IPS-15b (cell line): ENCODE measurements around the gene CDK6.

ENCODE experiments used
- H3K27me3 ChIP-seq: one replicate; pipeline ENCODE4 v1.6.1; 2013; ENCODE audit warnings: low read length; ENCODE audit not compliant: control insufficient read depth, insufficient read depth
- H3K36me3 ChIP-seq: one replicate; pipeline ENCODE4 v1.6.1; 2013; ENCODE audit warnings: low read length; ENCODE audit not compliant: control insufficient read depth, insufficient read depth
- H3K4me1 ChIP-seq: one replicate; pipeline ENCODE4 v1.6.1; 2013; ENCODE audit warnings: mild to moderate bottlenecking, low read length; ENCODE audit not compliant: control insufficient read depth, insufficient read depth
- H3K4me3 ChIP-seq: one replicate; pipeline ENCODE4 v1.5.1; 2013; ENCODE audit warnings: low read depth, low read length
- H3K9ac ChIP-seq: one replicate; pipeline ENCODE4 v1.6.1; 2013; ENCODE audit warnings: low read depth, mild to moderate bottlenecking, low read length
- H3K9me3 ChIP-seq: one replicate; pipeline ENCODE4 v1.6.1; 2013; ENCODE audit warnings: mild to moderate bottlenecking, low read length; ENCODE audit not compliant: control insufficient read depth, insufficient read depth

CDK6 gene

DNA sequence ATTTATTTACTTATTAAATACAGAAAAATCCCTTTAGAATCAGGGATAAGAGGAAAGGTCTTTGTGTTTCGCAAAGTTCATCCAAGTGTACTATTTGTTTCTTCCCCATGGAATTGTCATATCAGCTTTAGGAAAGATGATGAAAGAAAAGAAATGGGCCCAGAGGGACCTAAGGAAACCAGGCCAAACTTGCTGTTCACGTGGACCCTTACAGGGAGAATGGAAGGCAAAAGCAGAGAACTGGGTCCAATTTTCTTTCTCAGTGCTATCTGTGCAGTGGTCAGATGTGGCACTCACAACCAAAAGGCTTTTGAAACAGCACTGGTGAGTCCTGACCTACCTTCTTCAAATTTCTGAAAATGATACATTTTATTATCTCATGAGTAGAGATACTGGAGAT, 192.6 kb downstream of the CDK6 start:
- no peaks in the 10 kb centered on the region for H3K27me3 ChIP-seq
- no peaks in the 10 kb centered on the region for H3K9me3 ChIP-seq
- H3K9ac ChIP-seq: no peak overlapping the region
- no peak overlapping the region for H3K4me3 ChIP-seq
- peaks cover 3% of the 10 kb centered on the region for H3K4me1 ChIP-seq
- H3K36me3 ChIP-seq: no peaks in the 10 kb centered on the region

- no peak overlapping the region for H3K9ac ChIP-seq
- H3K27me3 ChIP-seq: no peaks in the 10 kb centered on the region
- H3K4me3 ChIP-seq: no peak overlapping the region
- H3K4me1 ChIP-seq: peaks cover 3% of the 10 kb centered on the region
- H3K9me3 ChIP-seq: no peaks in the 10 kb centered on the region
- no peaks in the 10 kb centered on the region for H3K36me3 ChIP-seq
Measured at GRCh38 chr7:92641921-92642511, 194.4 kb downstream of the CDK6 start.

DNA sequence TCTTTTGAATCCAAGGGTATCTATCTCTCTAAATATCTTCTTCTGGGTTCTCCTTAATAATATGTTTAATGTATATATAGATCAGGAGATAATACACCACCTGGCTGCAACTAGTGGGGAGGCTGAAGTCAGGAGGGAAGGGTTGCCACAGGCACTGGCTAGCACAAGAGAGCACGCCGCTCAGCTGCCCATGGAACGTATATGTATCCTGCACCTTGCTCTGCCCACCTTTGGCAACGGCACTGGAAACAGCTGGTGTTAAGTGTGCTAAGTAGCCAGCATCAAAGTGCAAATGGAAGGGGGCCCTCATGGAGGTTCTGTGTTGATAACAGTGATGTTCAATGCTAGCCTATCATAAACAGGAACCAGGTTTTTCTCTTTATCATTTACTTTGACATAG, 196.4 kb downstream of the CDK6 start:
- no peak overlapping the region for H3K4me3 ChIP-seq
- no peaks in the 10 kb centered on the region for H3K27me3 ChIP-seq
- no peak overlapping the region for H3K9ac ChIP-seq
- H3K4me1 ChIP-seq: peaks cover 3% of the 10 kb centered on the region
- H3K36me3 ChIP-seq: no peaks in the 10 kb centered on the region
- H3K9me3 ChIP-seq: no peaks in the 10 kb centered on the region

DNA sequence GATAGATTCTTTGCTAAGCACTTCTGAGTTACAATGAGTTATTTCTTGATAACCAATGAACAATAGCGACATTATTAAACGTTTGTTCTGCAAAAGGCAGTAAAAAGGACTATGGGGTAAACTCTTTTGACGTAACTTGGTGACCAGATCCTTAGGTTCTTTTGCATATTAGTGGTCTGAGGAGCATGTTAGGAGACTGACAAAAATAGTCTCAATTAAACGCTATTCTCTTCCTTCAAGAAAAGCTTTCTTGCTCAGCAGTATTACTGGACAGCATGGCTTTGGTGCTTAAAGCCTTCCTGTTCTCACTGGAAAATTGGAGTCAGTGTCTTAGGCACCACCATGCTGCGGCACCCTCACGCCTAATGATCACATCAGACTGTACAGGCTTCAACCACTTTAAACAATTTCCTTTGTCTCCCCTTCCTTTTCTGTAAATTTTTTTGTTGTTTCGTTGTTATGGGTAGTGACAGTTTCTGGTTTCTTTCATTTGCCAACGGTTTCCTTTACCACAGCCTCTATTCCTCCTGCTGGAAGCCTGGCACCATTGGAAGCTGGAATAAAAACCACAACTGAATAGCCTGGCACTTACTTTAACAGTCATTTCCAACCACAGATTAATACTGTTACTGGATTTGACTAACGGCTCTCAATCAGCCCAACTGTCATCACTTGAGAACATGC, 197.0 kb downstream of the CDK6 start:
- peaks cover 6% of the 10 kb centered on the region for H3K4me1 ChIP-seq
- H3K9me3 ChIP-seq: no peaks in the 10 kb centered on the region
- H3K4me3 ChIP-seq: no peak overlapping the region
- H3K9ac ChIP-seq: no peak overlapping the region
- no peaks in the 10 kb centered on the region for H3K27me3 ChIP-seq
- no peaks in the 10 kb centered on the region for H3K36me3 ChIP-seq

- Histone ChIP-seq H3K9me3 (no peaks in the 10 kb centered on the region), H3K27me3 (no peaks in the 10 kb centered on the region), H3K36me3 (no peaks in the 10 kb centered on the region), H3K9ac (no peak overlapping the region), H3K4me1 (peaks cover 6% of the 10 kb centered on the region), H3K4me3 (no peak overlapping the region)
Measured at GRCh38 chr7:92636018-92636560, 200.3 kb downstream of the CDK6 start.

GRCh38 chr7:92635538-92635937, 200.8 kb downstream of the CDK6 start:
- Histone ChIP-seq H3K9ac (no peak overlapping the region), H3K4me1 (peaks cover 6% of the 10 kb centered on the region), H3K36me3 (no peaks in the 10 kb centered on the region), H3K9me3 (no peaks in the 10 kb centered on the region), H3K4me3 (no peak overlapping the region), H3K27me3 (no peaks in the 10 kb centered on the region)

- Histone ChIP-seq H3K36me3 (no peaks in the 10 kb centered on the region), H3K9me3 (no peaks in the 10 kb centered on the region), H3K27me3 (no peaks in the 10 kb centered on the region), H3K4me1 (peaks cover 6% of the 10 kb centered on the region), H3K9ac (no peak overlapping the region), H3K4me3 (no peak overlapping the region)
Measured at GRCh38 chr7:92634924-92635519, 201.4 kb downstream of the CDK6 start.

DNA sequence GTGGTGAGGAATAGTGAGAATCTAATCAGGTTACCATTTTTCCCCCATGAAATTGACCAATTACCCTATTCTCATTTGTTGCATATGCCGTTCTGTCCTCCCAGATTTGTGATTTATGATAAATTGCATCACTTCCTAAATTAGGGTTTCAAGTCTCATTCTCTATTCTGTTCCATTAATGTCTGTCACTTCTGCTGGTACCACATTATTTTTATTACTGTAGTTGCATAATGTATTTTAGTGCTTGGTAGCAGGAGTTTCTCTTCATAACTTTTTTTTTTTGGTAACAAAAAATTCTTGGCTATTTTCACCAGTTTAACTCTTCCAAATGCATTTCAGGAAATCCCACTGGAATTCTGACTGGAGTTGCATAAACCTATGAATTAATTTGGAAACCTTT, 202.2 kb downstream of the CDK6 start:
- Histone ChIP-seq H3K4me1 (peaks cover 6% of the 10 kb centered on the region), H3K4me3 (no peak overlapping the region), H3K9me3 (no peaks in the 10 kb centered on the region), H3K27me3 (no peaks in the 10 kb centered on the region), H3K9ac (no peak overlapping the region), H3K36me3 (no peaks in the 10 kb centered on the region)

DNA sequence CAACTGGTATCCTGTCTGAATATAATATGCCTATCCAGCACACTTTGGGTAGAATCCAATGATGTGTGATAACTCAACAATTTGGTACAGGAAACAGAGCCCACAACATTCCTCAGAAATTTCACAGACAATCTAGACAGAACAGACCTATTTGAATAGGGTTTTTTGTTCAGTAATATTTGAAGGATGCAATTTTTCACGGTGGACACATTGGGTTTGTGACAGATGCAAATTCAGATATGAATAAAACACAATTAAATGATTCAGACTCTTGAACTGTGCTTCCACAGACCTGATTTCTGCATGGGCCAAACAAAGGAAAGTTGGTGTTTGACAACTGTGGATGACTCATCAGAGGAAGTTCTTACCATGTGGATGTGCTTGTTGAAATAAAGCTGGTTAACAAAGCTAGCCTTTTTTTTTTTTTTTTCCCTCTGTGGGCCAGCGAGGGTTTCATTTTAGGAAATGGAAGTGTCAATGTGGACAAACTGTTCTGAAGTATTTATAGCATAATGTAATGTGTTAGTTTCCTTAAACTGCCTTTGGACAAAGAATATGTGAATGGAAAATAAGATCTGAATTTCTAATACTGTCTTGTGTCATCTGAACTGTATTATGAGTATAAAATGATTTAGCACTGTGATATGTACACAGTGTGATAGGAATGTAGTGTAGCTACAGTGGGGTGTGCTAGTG, 203.0 kb downstream of the CDK6 start:
- H3K9me3 ChIP-seq: no peaks in the 10 kb centered on the region
- H3K4me1 ChIP-seq: peaks cover 6% of the 10 kb centered on the region
- no peaks in the 10 kb centered on the region for H3K36me3 ChIP-seq
- no peak overlapping the region for H3K4me3 ChIP-seq
- H3K9ac ChIP-seq: no peak overlapping the region
- H3K27me3 ChIP-seq: no peaks in the 10 kb centered on the region

GRCh38 chr7:92632791-92633190, 203.6 kb downstream of the CDK6 start:
- Histone ChIP-seq H3K9ac (no peak overlapping the region), H3K9me3 (no peaks in the 10 kb centered on the region), H3K4me3 (no peak overlapping the region), H3K4me1 (peaks cover 6% of the 10 kb centered on the region), H3K36me3 (no peaks in the 10 kb centered on the region), H3K27me3 (no peaks in the 10 kb centered on the region)

DNA sequence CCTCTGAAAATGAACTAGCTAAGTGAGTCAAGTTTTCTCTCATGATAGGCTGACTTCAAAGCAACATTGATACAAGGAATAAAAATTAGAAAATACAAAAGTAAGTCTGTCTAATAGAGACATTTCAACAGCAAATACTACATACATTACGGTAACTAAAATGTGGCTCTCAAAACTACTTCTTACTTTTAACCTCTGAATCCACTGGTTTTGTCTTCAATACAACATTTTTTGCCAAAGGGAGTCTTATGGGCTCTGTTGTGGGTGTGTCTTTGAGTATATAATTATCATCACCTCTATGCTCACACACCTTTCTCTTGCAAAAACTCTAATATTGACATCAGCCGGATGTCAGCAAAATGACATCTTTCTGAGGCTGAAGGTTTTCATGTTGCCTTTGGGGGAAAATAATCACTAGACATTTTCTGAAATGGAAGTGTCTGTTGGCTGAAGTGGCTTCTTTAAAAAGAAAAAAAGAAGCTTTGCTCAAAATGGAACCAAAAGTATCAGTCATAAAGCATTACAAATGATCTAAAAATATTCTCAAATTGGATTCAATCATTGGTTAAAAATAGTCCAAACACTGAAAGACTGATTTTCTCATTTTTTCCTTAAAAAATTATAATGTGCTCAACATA, 204.4 kb downstream of the CDK6 start:
- Histone ChIP-seq H3K9me3 (no peaks in the 10 kb centered on the region), H3K9ac (no peak overlapping the region), H3K27me3 (no peaks in the 10 kb centered on the region), H3K4me1 (peaks cover 6% of the 10 kb centered on the region), H3K36me3 (no peaks in the 10 kb centered on the region), H3K4me3 (no peak overlapping the region)
